H54 (cell line): Measurements from ENCODE around the gene NAPSA.

ENCODE experiments used
- DNase-seq: peaks from one replicate; pipeline ENCODE4 v3.0.0; 2011; ENCODE audit warnings: low spot score, mixed read lengths; ENCODE audit not compliant: insufficient read length
- FAIRE-seq: peaks from 3 replicates; lab custom pipeline; 2011; peaks lifted over from hg19 to GRCh38; lab: Jason Lieb, UNC
- POLR2A ChIP-seq: IDR thresholded peaks from 2 replicates; pipeline ENCODE4 v1.6.1; 2011; ENCODE audit warnings: low read depth, mild to moderate bottlenecking, low read length

Gene NAPSA

GRCh38 chr19:50378863-50379236 lies 13.4 kb upstream of the NAPSA start:
- no peak for FAIRE-seq
- no peak for TF ChIP-seq POLR2A
- no peak for DNase-seq

- DNase-seq (no peak), FAIRE-seq (no peak)
- no peak for TF ChIP-seq POLR2A
Observed at GRCh38 chr19:50378169-50378862, 12.9 kb upstream of the NAPSA start.

GRCh38 chr19:50377517-50377916 lies 12.1 kb upstream of the NAPSA start:
- no peak for TF ChIP-seq POLR2A
- FAIRE-seq: no peak

GRCh38 chr19:50377051-50377461 lies 11.6 kb upstream of the NAPSA start:
- TF ChIP-seq POLR2A: no peak
- FAIRE-seq (no peak), DNase-seq (no peak)

More at GRCh38 chr19:50377517-50377916, 12.1 kb upstream of the NAPSA start:
- no peak for DNase-seq

GRCh38 chr19:50376166-50377050 lies 11.0 kb upstream of the NAPSA start, which contains the start of gene NR1H2:
Gene NR1H2, plus strand, starts transcription at chr19:50376457. Its CDS starts 1,149 bp downstream, at chr19:50377606.
- FAIRE-seq: peak; percentile 93
- TF ChIP-seq POLR2A: peak; percentile 11; the same call in 1 of the 2 replicates
- DNase-seq: peak; percentile 88

- FAIRE-seq: no peak
Observed at GRCh38 chr19:50371914-50372475, 6.6 kb upstream of the NAPSA start.

GRCh38 chr19:50368649-50369570 lies 3.5 kb upstream of the NAPSA start:
- DNase-seq: peak; percentile 93
- peak; percentile 58; the same call in 1 of the 2 replicates for TF ChIP-seq POLR2A
- FAIRE-seq: peak; percentile 50

More at GRCh38 chr19:50371914-50372475, 6.6 kb upstream of the NAPSA start:
- no peak for DNase-seq
- TF ChIP-seq POLR2A: no peak

GRCh38 chr19:50362656-50363424 lies 2.6 kb downstream of the NAPSA start:
- no peak for TF ChIP-seq POLR2A
- no peak for FAIRE-seq
- no peak for DNase-seq

- DNase-seq (no peak), FAIRE-seq (no peak)
- TF ChIP-seq POLR2A: no peak
Observed at GRCh38 chr19:50362030-50362412, 3.4 kb downstream of the NAPSA start.

GRCh38 chr19:50361290-50362029 lies 4.0 kb downstream of the NAPSA start:
- FAIRE-seq (no peak), DNase-seq (no peak)
- no peak for TF ChIP-seq POLR2A

GRCh38 chr19:50359328-50359818 lies 6.1 kb downstream of the NAPSA start:
- DNase-seq (no peak), FAIRE-seq (no peak)
- TF ChIP-seq POLR2A: no peak
